Renal cortex interstitium (tissue), 11 donors: ENCODE data around the gene PLA2G15. TPM values are rescaled to one million over a fixed set of nuclear protein-coding genes. Genes with fewer than 3 reads are reported as not detected.
A peak's percentile ranks its signal among the peaks of the same experiment; 100 is the strongest.

Experiments
- DNase-seq, 11 donors: peaks; one replicate each; pipeline ENCODE4 v3.0.0-alpha.2; 2013; ENCODE audit warnings: low read depth in 9 of 11, low spot score in 4 of 11; ENCODE audit errors: extremely low read depth in 1 of 11
- polyA plus RNA-seq, 3 donors: library from polyadenylated mRNA; unstranded; fragments of 120-200 nt; gene quantifications; one replicate each; pipeline ENCODE4 v1.2.1, GENCODE V29; 2013; ENCODE audit not compliant: insufficient read length in 3 of 3

The PLA2G15 gene
- polyA plus RNA-seq, 3 donors, result 20.3 to 23.7 (median 23.4) TPM

GRCh38 chr16:68244481-68244902 lies 681 bp upstream of the PLA2G15 start:
- no peak for DNase-seq

- no peak for DNase-seq
Observed at GRCh38 chr16:68246121-68246520, 948 bp downstream of the PLA2G15 start.

DNA sequence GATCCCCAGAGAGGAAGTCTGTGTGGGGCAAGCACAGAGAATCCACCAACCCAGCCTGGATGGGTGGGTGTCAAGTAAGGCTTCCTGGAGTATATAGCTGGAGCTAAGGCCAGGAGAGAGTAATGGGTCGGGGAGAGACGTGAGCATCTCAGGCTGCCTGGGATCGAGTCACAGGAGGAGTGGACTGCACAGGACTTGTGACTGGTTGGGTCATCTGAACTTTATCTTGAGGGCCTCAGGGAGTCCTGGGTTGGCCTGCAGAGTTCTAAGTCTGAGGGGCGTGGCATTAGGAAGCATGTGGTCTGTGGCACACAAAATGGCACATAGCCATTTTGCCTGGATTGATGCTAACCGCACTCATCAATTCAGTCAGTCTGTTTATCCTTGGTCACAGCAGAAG lies 1.5 kb downstream of the PLA2G15 start:
- no peak for DNase-seq

- DNase-seq, result no peak
Observed at GRCh38 chr16:68247400-68247799, 2.2 kb downstream of the PLA2G15 start.

DNA sequence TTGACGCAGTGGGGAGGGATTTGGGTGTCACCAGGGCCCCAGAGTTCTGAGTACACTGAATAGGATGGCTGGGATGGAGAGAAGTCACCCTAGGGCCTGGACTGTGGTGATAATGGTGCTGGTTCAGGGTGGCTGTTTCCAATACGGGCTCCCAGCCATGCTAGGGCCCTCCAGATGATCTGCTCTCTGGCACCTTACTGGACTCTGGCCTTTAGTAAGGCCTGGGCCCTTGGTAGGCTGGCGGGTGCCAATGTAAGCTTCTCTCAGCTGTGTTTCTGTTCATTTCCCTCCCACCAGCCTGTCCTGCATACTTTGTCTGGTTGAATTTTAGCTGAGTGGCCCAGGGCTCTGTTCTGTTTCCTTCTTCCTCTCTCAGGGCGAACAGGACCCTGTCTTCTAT lies 2.8 kb downstream of the PLA2G15 start:
- no peak for DNase-seq

DNA sequence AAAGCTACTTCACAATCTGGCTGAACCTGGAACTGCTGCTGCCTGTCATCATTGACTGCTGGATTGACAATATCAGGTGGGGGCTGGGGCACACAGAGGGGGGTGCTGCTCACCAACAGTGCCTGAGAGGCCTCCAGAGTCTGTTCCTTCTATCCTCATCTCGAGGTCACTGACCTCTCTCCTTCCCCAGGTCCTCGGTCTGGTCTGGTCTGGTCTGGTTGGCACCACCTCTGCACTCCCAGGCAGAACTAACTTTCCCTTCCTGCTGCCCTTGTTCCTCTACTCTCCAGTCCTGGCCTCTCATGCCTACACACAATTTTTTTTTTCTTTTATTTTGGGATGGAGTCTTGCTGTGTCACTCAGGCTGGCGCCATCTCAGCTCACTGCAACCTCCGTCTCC lies 4.2 kb downstream of the PLA2G15 start:
- no peak for DNase-seq

DNA sequence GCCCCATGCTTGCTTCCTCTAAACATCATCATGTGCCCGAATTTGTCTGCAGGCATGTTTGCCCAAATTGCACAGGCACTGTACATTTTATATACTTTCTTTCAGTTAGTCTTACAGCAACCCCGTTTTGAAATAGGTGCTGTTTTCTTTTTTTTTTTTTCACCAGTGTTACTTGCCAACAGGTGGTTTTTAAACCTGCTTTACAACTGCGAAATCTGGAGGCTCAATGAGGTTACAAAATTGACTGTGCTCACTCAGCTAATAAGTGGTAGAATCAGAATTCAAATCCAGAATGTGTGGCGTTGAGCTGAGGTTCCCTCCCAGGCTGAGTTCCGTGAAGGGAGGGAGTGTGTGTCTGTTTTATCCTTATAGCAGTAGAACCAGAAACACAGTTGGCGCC lies 5.8 kb downstream of the PLA2G15 start:
- no peak for DNase-seq

- no peak for DNase-seq
Observed at GRCh38 chr16:68251832-68252231, 6.7 kb downstream of the PLA2G15 start.

GRCh38 chr16:68252383-68252782 lies 7.2 kb downstream of the PLA2G15 start:
- DNase-seq, result no peak

DNA sequence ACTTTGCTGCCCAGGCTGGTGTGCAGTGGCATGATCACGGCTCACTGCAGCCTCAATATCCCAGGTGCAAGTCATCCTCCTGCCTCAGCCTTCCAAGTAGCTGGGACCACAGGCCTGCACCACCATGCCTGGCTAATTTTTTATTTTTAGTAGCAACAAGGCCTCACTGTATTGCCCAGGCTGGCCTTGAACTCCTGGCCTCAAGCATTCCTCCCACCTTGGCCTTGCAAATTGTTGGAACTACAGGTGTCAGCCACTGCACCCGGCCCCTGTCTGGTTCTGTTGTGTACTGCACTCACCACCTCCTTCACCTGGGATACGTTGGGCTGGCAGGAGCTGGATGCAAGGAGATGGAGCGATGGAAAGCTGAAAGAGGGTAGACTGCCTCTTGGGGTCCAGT lies 8.5 kb downstream of the PLA2G15 start:
- DNase-seq, result no peak

- DNase-seq, result no peak
Observed at GRCh38 chr16:68255712-68256111, 10.5 kb downstream of the PLA2G15 start.

GRCh38 chr16:68257251-68257905 lies 12.2 kb downstream of the PLA2G15 start:
- peak in 2 of 11 donors; percentile 24 to 26 for DNase-seq

- DNase-seq, result peak in 6 of 11 donors; percentile 71 to 88 (median 84)
Observed at GRCh38 chr16:68257906-68258800, 13.0 kb downstream of the PLA2G15 start.

DNA sequence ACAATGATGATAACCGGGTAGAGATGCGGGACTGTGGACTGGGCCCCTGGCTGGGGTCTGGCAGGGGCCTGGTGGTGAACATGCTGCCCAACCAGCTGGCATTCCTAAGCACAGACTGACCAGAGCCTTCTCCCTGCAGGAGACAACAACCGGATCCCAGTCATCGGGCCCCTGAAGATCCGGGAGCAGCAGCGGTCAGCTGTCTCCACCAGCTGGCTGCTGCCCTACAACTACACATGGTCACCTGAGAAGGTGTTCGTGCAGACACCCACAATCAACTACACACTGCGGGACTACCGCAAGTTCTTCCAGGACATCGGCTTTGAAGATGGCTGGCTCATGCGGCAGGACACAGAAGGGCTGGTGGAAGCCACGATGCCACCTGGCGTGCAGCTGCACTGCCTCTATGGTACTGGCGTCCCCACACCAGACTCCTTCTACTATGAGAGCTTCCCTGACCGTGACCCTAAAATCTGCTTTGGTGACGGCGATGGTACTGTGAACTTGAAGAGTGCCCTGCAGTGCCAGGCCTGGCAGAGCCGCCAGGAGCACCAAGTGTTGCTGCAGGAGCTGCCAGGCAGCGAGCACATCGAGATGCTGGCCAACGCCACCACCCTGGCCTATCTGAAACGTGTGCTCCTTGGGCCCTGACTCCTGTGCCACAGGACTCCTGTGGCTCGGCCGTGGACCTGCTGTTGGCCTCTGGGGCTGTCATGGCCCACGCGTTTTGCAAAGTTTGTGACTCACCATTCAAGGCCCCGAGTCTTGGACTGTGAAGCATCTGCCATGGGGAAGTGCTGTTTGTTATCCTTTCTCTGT lies 14.0 kb downstream of the PLA2G15 start:
- DNase-seq, result no peak

GRCh38 chr16:68263559-68264127 lies 18.5 kb downstream of the PLA2G15 start:
- no peak for DNase-seq

- no peak for DNase-seq
Observed at GRCh38 chr16:68264128-68265077, 19.2 kb downstream of the PLA2G15 start, which contains the start of gene SLC7A6. SLC7A6 (plus strand) TSS chr16:68264526; CDS start chr16:68274727, 10,201 bp downstream.

GRCh38 chr16:68265078-68265920 lies 20.1 kb downstream of the PLA2G15 start:
- no peak for DNase-seq
